Nephron (organoid): ENCODE measurements around the gene KCNG2.

Source experiments
- H3K27ac Mint-ChIP-seq, 3 experiments: 2 replicates each; pipeline ENCODE4 v1.8.0; 2020; ENCODE audit warnings: mixed read lengths in 3 of 3, mild to moderate bottlenecking in 2 of 3, moderate library complexity in 1 of 3
- H3K27me3 Mint-ChIP-seq: 2 replicates; pipeline ENCODE4 v1.8.0; 2021; ENCODE audit warnings: low read depth, mild to moderate bottlenecking, moderate library complexity, mixed read lengths
- H3K36me3 Mint-ChIP-seq: 2 replicates; pipeline ENCODE4 v1.8.0; 2020; ENCODE audit warnings: low read depth, mixed read lengths
- H3K4me1 Mint-ChIP-seq: 2 replicates; pipeline ENCODE4 v1.8.0; 2020; ENCODE audit warnings: mixed read lengths
- H3K4me3 Mint-ChIP-seq, 3 experiments: 2 replicates each; pipeline ENCODE4 v1.8.0; 2020; ENCODE audit warnings: mild to moderate bottlenecking in 3 of 3, mixed read lengths in 3 of 3, moderate library complexity in 2 of 3
- H3K9me3 Mint-ChIP-seq: 2 replicates; pipeline ENCODE4 v1.8.0; 2020; ENCODE audit warnings: mixed read lengths
- CTCF ChIP-seq, 3 experiments: fragments of 200-600 bp; sonication (generic); IDR thresholded peaks; one replicate each; pipeline ENCODE4 v1.5.0; 2021; ENCODE audit warnings: antibody characterized with exemption in 3 of 3; ENCODE audit not compliant: unreplicated experiment in 3 of 3

The KCNG2 gene

GRCh38 chr18:79943608-79944125, 145.9 kb downstream of the KCNG2 start:
- no peak for TF ChIP-seq CTCF (IDR thresholded peaks at IDR 0.05; ENCODE audit: unreplicated experiment in 3 of 3)
- H3K27me3 Mint-ChIP-seq: peaks cover 4% of the 10 kb centered on the region
- H3K27ac Mint-ChIP-seq: no peak overlapping the region
- peaks cover 4% of the 10 kb centered on the region for H3K9me3 Mint-ChIP-seq
- peaks cover 33% of the 10 kb centered on the region for H3K36me3 Mint-ChIP-seq
- peaks cover 64% of the 10 kb centered on the region for H3K4me1 Mint-ChIP-seq
- H3K4me3 Mint-ChIP-seq: no peak overlapping the region

GRCh38 chr18:79944126-79944731, 146.5 kb downstream of the KCNG2 start:
- Mint-ChIP-seq H3K36me3 (peaks cover 29% of the 10 kb centered on the region), H3K9me3 (no peaks in the 10 kb centered on the region), H3K27me3 (peaks cover 4% of the 10 kb centered on the region), H3K27ac (peak overlapping the region; percentile 53 to 89 (median 82)), H3K4me1 (peaks cover 66% of the 10 kb centered on the region), H3K4me3 (peak overlapping the region; percentile 46 to 68 (median 52))
- TF ChIP-seq CTCF (IDR thresholded peaks at IDR 0.05; ENCODE audit: unreplicated experiment in 3 of 3): no peak

DNA sequence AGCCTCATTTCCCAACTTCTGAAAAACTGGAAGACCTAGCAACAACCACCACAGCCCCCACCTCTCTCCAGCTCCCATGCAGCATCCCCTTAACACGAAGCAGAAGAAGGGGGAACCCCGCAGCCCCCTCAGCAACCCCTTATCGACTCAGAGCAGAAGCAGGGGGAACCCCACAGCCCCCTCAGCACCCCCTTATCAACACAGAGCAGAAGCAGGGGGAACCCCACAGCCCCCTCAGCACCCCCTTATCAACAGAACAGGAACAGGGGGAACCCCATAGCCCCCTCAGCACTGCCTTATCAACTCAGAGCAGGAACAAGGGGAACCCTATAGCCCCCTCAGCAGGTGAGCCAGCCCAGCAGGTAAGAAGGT, 147.0 kb downstream of the KCNG2 start:
- peaks cover 64% of the 10 kb centered on the region for H3K4me1 Mint-ChIP-seq
- TF ChIP-seq CTCF (IDR thresholded peaks at IDR 0.05; ENCODE audit: unreplicated experiment in 3 of 3): no peak
- peak overlapping the region; percentile 53 to 89 (median 82) for H3K27ac Mint-ChIP-seq
- peak overlapping the region; percentile 46 to 68 (median 52) for H3K4me3 Mint-ChIP-seq
- H3K9me3 Mint-ChIP-seq: no peaks in the 10 kb centered on the region
- peaks cover 4% of the 10 kb centered on the region for H3K27me3 Mint-ChIP-seq
- H3K36me3 Mint-ChIP-seq: peaks cover 27% of the 10 kb centered on the region

DNA sequence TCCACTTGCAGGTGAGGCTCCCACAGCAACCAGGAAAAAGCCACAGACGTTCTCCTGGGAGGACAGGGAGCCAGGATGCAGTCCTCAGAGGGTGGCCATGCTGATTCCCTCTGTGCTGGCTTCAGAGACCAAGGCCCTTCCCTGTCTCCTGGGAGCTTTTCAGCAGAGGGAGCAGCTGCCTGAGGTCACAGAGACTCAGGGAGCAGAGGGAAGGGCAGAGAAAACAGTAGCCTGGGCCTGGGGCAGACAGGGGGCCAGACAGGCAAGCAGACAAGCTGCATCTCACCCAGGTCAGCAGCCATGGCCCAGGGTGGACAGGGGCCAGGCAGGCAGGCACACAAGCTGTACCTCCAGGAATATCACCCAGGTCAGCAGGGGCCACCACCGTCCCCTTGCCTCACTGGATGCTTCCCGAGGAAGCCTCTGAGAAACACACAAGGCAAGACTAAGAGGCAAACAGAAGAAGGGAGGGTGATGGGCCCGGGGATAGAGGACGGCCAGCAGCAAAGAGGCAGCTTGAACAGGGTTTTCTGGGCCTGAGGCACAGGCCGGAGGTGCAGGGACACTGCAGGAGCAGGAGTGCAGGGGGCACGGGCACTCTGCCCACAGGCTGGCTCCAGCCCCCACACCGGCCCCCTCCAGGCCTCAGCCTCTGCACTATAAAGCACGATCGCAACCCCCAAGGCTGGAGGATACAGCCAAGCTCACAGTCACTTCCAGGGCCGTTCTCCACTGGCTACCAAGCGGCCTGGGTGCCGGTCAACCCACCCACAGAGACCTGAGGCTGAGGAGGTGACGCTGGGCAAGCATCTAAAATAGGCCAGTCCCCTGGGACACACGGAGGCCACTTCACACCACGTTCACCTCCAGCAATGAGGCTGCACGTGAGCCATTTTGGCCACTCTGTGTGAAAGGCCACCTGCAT, 147.6 kb downstream of the KCNG2 start:
- Mint-ChIP-seq H3K4me3 (peak overlapping the region; percentile 34 to 59 (median 37)), H3K9me3 (no peaks in the 10 kb centered on the region), H3K27ac (peak overlapping the region in 2 of 3 experiments; percentile 17 to 89), H3K36me3 (peaks cover 22% of the 10 kb centered on the region), H3K27me3 (peaks cover 4% of the 10 kb centered on the region), H3K4me1 (peaks cover 68% of the 10 kb centered on the region)
- TF ChIP-seq CTCF (IDR thresholded peaks at IDR 0.05; ENCODE audit: unreplicated experiment in 3 of 3): no peak

DNA sequence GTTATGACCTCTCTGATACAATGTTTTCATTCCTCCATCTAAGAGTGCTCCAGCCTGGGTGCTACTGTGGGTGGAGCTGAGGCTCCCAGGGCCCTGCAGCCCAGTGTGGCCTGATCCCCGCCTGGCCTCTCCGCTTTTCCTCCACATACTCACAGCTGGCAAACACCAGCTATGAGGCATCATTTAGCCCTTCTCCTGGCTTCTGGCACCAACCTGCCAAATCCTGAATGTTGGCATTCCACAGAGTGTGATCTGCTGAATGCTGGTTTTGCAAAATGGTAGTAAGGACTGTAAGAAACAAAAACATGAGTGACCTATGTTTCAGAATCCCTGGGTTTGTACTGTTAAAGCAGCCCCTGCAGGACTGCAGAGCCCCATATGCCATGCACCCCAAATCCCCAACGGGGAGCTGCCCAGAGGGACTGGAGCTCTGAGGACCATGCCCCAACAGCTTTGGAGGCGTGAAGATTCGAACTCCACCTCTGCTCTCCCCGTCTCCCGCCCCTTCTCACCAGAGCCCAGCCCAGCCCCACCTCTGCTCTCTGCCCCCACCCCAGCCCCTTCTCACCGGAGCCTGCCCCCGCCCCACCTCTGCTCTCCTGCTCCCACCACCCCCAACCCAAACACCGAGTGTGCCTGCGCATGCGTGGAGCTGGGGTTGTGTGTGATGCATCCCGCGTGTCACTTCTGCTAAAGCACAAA, 149.5 kb downstream of the KCNG2 start:
- no peaks in the 10 kb centered on the region for H3K9me3 Mint-ChIP-seq
- H3K27ac Mint-ChIP-seq: no peak overlapping the region
- H3K4me1 Mint-ChIP-seq: peaks cover 65% of the 10 kb centered on the region
- peaks cover 11% of the 10 kb centered on the region for H3K36me3 Mint-ChIP-seq
- peak overlapping the region; percentile 9 to 96 (median 14) for H3K4me3 Mint-ChIP-seq
- no peak for TF ChIP-seq CTCF (IDR thresholded peaks at IDR 0.05; ENCODE audit: unreplicated experiment in 3 of 3)
- peaks cover 4% of the 10 kb centered on the region for H3K27me3 Mint-ChIP-seq
